ENCODE measurements around the gene APC2.

The APC2 gene, protein sequence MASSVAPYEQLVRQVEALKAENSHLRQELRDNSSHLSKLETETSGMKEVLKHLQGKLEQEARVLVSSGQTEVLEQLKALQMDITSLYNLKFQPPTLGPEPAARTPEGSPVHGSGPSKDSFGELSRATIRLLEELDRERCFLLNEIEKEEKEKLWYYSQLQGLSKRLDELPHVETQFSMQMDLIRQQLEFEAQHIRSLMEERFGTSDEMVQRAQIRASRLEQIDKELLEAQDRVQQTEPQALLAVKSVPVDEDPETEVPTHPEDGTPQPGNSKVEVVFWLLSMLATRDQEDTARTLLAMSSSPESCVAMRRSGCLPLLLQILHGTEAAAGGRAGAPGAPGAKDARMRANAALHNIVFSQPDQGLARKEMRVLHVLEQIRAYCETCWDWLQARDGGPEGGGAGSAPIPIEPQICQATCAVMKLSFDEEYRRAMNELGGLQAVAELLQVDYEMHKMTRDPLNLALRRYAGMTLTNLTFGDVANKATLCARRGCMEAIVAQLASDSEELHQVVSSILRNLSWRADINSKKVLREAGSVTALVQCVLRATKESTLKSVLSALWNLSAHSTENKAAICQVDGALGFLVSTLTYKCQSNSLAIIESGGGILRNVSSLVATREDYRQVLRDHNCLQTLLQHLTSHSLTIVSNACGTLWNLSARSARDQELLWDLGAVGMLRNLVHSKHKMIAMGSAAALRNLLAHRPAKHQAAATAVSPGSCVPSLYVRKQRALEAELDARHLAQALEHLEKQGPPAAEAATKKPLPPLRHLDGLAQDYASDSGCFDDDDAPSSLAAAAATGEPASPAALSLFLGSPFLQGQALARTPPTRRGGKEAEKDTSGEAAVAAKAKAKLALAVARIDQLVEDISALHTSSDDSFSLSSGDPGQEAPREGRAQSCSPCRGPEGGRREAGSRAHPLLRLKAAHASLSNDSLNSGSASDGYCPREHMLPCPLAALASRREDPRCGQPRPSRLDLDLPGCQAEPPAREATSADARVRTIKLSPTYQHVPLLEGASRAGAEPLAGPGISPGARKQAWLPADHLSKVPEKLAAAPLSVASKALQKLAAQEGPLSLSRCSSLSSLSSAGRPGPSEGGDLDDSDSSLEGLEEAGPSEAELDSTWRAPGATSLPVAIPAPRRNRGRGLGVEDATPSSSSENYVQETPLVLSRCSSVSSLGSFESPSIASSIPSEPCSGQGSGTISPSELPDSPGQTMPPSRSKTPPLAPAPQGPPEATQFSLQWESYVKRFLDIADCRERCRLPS (N-terminal part only)

DNA sequence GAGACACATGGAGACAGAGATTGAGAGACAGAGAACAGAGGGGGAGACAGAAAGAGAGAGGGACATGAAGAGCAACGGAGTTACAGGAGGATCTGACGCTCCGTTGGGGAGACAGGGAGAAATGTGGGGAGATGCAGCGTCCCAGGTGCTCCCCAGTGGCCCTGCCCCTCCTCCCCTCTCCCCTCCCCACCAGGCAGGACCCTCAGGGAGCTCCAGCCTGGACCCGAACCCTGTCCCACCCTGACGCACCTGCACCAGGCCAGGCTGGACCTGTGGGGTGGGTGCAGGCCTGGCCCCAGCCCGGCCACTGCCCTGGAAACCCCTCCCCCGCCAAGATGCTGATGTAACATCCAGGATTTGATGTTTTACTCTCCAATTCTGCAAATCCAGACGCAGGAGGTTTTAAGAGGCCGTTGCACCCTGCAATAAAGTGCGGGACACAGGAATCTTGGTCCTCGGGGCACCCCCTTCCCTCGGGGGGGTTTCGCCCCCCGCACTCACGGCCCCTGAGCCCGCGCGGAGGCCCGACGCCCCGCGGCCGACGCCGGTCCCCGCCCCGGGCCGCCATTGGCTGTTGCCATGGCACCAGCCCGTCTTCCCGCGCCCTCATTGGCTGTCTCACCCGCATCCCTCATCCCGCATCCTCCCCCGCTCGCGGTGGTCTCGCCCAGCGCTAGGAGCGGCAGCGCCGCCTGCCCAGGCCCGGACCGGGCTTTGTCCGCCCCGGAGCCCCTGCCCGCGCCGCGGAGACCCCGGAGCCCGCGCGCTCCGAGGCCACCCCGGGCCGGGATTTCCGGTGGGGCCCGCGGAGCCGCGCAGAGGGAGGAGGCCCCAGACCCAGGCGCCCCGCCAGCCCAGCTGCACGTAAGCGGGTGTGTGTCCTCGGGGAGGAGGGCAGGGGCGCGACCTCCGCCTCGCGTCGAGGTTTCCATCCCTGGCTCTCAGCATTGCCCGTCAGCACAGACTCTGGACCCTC is at the start of gene APC2:
APC2 (plus strand) TSS at position 655 of the 976 bp plus-strand sequence. CDS start 2,881 bp downstream, outside the sequence.
- peak within 1 kb of the TSS; percentile 36 for H3K4me3 ChIP-seq (ENCODE audit: control insufficient read depth, low read depth, low read length)
- DNase-seq (ENCODE audit: low read depth): no peak
- TF ChIP-seq, protein P1, sequence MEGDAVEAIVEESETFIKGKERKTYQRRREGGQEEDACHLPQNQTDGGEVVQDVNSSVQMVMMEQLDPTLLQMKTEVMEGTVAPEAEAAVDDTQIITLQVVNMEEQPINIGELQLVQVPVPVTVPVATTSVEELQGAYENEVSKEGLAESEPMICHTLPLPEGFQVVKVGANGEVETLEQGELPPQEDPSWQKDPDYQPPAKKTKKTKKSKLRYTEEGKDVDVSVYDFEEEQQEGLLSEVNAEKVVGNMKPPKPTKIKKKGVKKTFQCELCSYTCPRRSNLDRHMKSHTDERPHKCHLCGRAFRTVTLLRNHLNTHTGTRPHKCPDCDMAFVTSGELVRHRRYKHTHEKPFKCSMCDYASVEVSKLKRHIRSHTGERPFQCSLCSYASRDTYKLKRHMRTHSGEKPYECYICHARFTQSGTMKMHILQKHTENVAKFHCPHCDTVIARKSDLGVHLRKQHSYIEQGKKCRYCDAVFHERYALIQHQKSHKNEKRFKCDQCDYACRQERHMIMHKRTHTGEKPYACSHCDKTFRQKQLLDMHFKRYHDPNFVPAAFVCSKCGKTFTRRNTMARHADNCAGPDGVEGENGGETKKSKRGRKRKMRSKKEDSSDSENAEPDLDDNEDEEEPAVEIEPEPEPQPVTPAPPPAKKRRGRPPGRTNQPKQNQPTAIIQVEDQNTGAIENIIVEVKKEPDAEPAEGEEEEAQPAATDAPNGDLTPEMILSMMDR (IDR thresholded peaks at IDR 0.05; ENCODE audit: control insufficient read depth, insufficient read depth, low read depth, low read length, missing control alignments): no peak

DNA sequence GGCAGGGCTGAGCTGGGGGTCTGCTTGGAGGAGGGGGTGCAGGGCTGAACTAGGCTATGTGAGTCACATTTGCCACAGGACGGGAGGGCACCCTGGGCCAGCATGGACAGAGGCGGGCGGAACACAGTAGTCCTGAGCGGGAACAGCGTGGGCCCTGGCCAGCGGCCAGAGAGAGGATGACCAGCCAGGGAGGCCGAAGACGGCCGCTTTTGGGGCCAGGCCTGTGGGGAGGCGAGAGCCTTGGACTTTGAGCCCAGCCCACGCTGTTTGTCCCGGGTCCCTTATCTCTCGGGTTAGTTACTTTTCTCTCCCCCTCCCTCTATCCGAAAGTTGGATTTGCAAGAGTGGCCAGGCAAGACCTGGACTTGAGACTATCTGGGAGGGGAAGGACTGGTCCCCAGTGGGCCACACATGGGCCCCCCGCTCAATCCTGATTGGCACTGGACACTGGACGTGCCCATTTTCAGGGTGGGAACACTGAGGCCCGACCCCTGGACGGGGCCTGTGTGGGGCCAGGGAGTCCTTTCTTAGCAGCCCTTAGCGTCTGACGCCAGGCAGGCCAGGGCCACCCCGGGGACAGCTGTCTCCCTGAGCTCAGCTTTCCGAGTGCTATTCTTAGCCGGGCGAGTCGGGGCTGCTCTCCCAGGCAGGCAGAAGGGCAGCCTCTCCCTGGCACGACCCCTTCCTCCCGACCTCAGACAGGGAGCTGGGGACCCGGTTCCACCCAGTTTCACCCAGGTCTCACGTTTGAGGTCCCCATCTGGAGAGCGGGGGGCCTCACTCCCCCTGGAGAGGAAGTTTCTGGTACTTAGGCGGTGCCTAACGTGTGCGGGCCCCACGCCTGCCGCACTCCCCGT is 49.4 kb upstream of the APC2 start:
- DNase-seq (ENCODE audit: low read depth): no peak
- peak overlapping the region; percentile 74 for H3K4me3 ChIP-seq (ENCODE audit: control insufficient read depth, low read depth, low read length)
- TF ChIP-seq, protein P1 (IDR thresholded peaks at IDR 0.05; ENCODE audit: control insufficient read depth, insufficient read depth, low read depth, low read length, missing control alignments): no peak

DNA sequence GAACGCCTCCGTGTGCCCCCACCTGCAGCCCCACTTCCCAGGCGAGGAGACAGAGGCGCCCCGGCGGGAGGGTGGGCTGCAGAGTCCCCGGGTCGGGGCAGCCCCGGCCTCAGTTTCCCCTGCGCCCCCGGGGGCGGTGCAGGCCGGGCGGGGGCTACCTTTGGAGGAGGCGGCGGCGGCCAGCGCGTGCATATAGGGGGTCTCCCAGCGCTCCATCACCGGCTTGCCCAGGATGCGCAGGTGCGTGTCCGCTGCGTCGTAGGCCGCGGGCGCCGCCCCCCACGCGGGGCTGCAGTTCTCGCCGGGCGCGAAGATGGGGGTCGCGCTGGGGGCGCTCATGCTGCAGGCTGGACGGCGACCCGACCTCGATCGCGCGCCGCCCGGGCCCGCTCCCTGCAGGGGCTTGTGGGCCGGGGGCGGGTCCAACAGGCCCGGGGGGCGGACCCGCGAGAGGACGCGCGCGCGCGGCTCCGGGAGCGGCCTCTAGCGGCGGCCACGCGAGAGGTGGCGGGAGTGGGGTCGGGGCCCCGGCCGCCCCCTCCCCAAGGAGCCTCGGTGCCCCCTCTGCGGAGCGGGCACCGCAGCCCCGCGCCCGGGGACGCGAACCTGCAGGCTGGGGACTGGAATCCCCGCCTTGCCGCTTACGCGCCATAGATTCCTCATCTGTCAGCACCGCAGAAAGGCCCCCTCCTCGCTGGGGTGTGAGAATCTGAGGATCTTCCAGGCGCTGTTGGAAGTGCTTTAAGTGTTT is 48.6 kb upstream of the APC2 start, which contains the start of gene GAMT:
GAMT (minus strand) TSS at position 405 of the 751 bp plus-strand sequence; CDS start at position 339, 66 bp downstream.
- DNase-seq (ENCODE audit: low read depth): no peak
- TF ChIP-seq, protein P1 (IDR thresholded peaks at IDR 0.05; ENCODE audit: control insufficient read depth, insufficient read depth, low read depth, low read length, missing control alignments): no peak
- peak within 1 kb of the TSS; percentile 74 for H3K4me3 ChIP-seq (ENCODE audit: control insufficient read depth, low read depth, low read length)

DNA sequence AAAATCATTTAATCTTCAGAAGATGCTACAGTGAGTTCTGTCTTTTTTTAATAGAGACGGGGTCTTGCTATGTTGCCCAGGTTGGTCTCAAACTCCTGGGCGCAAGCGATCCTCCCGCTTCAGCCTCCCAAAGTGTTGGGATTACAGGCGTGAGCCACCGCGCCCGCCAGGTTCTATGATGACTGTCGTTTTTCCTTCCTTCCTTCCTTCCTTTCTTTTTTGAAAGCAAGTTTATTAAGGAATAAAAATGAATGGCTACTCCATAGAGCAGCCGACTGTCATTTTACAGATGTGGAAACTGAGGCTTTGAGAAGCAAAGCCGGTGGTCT is 48.1 kb upstream of the APC2 start:
- H3K4me3 ChIP-seq (ENCODE audit: control insufficient read depth, low read depth, low read length): peak overlapping the region; percentile 74
- DNase-seq (ENCODE audit: low read depth): no peak
- TF ChIP-seq, protein P1 (IDR thresholded peaks at IDR 0.05; ENCODE audit: control insufficient read depth, insufficient read depth, low read depth, low read length, missing control alignments): no peak
